Adrenal gland (tissue), 12 donors: ENCODE results near the gene ASB8. TPM values are rescaled to one million over a fixed set of nuclear protein-coding genes. Genes with fewer than 3 reads are reported as not detected.

Experiments
- DNase-seq, 7 donors: peaks; one replicate each; pipeline ENCODE4 v3.0.0-alpha.2; 2019 to 2020
- H3K27ac ChIP-seq, 5 donors: fragments of 200-600 bp; sonication (generic) in 4 of 5; 1 replicate in 3 of 5; 2 replicates in 2 of 5; pipeline versions ENCODE4 v1.5.1 to v1.8.0; 2016 to 2020; ENCODE audit warnings: mild to moderate bottlenecking in 1 of 5
- H3K27me3 ChIP-seq: fragments of 200-600 bp; 2 replicates; pipeline ENCODE4 v1.8.0; 2021
- H3K36me3 ChIP-seq, 2 donors: fragments of 200-600 bp; replicated peaks in 1 of 2; 1 replicate in 1 of 2; 2 replicates in 1 of 2; pipeline versions ENCODE4 v1.5.1 to v1.8.0; 2018 to 2022
- H3K4me1 ChIP-seq, 2 donors: fragments of 200-600 bp; replicated peaks in 1 of 2; 1 replicate in 1 of 2; 2 replicates in 1 of 2; pipeline versions ENCODE4 v1.5.1 to v1.8.0; 2018 to 2021
- H3K4me3 ChIP-seq, 4 donors: fragments of 200-600 bp; sonication (generic) in 3 of 4; one replicate each; pipeline ENCODE4 v1.5.1; 2016 to 2018
- H3K9me3 ChIP-seq, 3 donors: fragments of 200-600 bp; sonication (generic) in 1 of 3; replicated peaks in 1 of 3; 1 replicate in 2 of 3; 2 replicates in 1 of 3; pipeline versions ENCODE4 v1.5.1 to v1.8.0; 2016 to 2021
- POLR2A ChIP-seq, 2 donors: fragments of 450-650 bp; IDR thresholded peaks; one replicate each; pipeline ENCODE4 v1.6.1; 2017; ENCODE audit warnings: antibody characterized with exemption in 2 of 2, mild to moderate bottlenecking in 2 of 2, moderate library complexity in 1 of 2
- WGBS, 4 donors: extraction: QIAGEN DNeasy Blood & Tissue Kit in 2 of 4; methylation state at CpG; one replicate each; pipeline versions ENCODE4 v1.1.5 to v1.1.7; 2013 to 2017; 5-methylcytosine and 5-hydroxymethylcytosine counted together
- intact Hi-C, 2 donors: fragments of 100-400 bp; cut with DNase I; formaldehyde crosslinking; loops; one replicate each; pipeline versions ENCODE4 v1.14.1 to v1.15.0; 2022 to 2023
- polyA plus RNA-seq, 3 donors: library from polyadenylated mRNA; stranded (reverse); fragments of 200-250 nt in 2 of 3; fragments of 350-450 nt in 1 of 3; fragmentation: Illumina TruSeq in 1 of 3; extraction: RNeasy Lipid Tissue Mini Kit (QIAGEN cat#74804) in 1 of 3; gene quantifications; one replicate each; pipeline ENCODE4 v1.2.3, GENCODE V29; 2013 to 2014
- total RNA-seq, 9 donors: library from RNA; depleted of rRNA in 4 of 9; stranded (reverse); fragments of >200 nt in 4 of 9; fragments of 120-200 nt in 1 of 9; fragmentation: NEBNext Ultra II Directional in 1 of 9; extraction: Animal tissue kit (Norgen Biotek cat#: 25700) in 1 of 9; gene quantifications; one replicate each; pipeline versions ENCODE4 v1.1.0 to v1.2.4, GENCODE V29; 2013 to 2023
- TF ChIP-seq, protein P1 (sequence below), 6 experiments: fragments of 450-650 bp in 4 of 6; fragments of 200-600 bp in 2 of 6; sonication (generic) in 1 of 6; IDR thresholded peaks; 1 replicate in 5 of 6; 2 replicates in 1 of 6; pipeline versions ENCODE4 v1.5.1 to v1.8.0; 2016 to 2021; ENCODE audit warnings: antibody characterized with exemption in 6 of 6, mild to moderate bottlenecking in 2 of 6, moderate library complexity in 1 of 6
- donor health status: healthy with polysubstance abuse.
- donor health status: Bipolar disorder and iron deficiency.
- donor health status: DM: yes; HTN: yes; CAD: no.
- donor health status: DM: no; HTN: no; CAD: no.
- donor health status: DM: no; HTN: no; CAD: no.
- donor health status: DM: yes; HTN: yes; CAD: no.

ASB8 gene
- total and polyA plus RNA-seq, 12 donors: 13.9 to 69.8 (median 49.5) TPM

DNA sequence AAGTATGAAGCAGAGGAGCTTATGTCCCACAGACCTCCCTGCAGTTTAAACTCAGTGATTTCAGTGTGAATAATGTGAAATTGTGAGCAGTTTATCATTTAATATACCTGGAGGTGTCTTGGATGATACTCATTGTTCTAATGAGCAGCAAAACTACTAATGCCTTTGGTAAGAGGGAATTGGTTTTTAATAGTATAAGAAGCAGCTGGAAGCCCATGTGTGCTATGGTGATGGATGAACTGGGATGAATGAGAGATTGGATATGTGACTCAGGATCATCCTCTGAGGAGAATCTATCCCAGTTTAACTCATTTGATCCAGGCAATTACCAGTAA lies 19.1 kb upstream of the ASB8 start:
- no peaks in the 10 kb centered on the region for H3K27me3 ChIP-seq
- intact Hi-C loops: no loop called here
- no peak overlapping the region for H3K4me3 ChIP-seq
- no peak overlapping the region for H3K27ac ChIP-seq
- H3K4me1 ChIP-seq: no peaks in the 10 kb centered on the region
- no peaks in the 10 kb centered on the region for H3K36me3 ChIP-seq
- DNase-seq: no peak
- H3K9me3 ChIP-seq: no peaks in the 10 kb centered on the region
- TF ChIP-seq POLR2A (IDR thresholded peaks at IDR 0.05): no peak
- TF ChIP-seq, protein P1, sequence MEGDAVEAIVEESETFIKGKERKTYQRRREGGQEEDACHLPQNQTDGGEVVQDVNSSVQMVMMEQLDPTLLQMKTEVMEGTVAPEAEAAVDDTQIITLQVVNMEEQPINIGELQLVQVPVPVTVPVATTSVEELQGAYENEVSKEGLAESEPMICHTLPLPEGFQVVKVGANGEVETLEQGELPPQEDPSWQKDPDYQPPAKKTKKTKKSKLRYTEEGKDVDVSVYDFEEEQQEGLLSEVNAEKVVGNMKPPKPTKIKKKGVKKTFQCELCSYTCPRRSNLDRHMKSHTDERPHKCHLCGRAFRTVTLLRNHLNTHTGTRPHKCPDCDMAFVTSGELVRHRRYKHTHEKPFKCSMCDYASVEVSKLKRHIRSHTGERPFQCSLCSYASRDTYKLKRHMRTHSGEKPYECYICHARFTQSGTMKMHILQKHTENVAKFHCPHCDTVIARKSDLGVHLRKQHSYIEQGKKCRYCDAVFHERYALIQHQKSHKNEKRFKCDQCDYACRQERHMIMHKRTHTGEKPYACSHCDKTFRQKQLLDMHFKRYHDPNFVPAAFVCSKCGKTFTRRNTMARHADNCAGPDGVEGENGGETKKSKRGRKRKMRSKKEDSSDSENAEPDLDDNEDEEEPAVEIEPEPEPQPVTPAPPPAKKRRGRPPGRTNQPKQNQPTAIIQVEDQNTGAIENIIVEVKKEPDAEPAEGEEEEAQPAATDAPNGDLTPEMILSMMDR (IDR thresholded peaks at IDR 0.05): no peak

DNA sequence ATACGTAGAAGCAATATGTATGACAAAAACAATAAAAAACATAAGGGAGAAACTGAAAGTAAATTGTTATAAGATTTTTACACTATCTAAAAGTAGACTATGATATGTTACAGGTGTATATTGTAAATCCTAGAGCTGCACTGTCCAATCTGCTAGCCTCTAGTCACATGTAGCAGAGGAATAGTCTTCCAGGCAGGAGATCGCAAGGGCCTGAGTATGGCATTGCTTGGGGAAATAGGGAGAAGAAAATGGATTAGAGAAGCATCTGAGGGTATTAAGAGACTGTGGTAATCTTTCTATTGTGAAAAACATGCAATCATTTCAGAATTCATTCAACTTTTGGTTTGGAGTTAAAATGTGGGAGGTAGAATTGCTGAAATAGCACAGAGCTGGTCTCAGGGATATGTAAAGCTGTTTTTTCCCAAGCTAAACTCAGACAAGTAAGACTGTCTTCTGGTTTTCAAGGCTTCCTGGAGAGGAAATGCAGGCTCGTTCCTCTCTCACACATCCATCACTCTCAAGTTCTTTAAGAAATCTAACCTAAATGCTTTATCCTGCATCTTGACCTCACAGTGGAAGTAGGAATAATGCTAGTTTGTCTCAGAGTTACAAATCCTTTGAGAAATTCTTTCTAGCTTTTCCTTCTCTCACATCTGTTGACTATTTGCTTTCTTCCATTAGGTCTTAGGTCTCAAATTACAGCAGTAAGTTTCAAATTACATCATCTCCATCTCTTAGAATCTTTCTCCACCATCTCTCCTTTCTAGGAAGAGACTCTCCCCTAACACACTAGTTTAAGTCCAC lies 18.5 kb upstream of the ASB8 start:
- Histone ChIP-seq H3K27me3 (no peaks in the 10 kb centered on the region), H3K4me1 (no peaks in the 10 kb centered on the region), H3K4me3 (no peak overlapping the region), H3K36me3 (no peaks in the 10 kb centered on the region), H3K9me3 (no peaks in the 10 kb centered on the region), H3K27ac (no peak overlapping the region)
- no peak for TF ChIP-seq POLR2A (IDR thresholded peaks at IDR 0.05)
- TF ChIP-seq, protein P1 (IDR thresholded peaks at IDR 0.05): no peak
- intact Hi-C loops: no loop called here
- WGBS, 4 donors: 58 to 68% (median 66%) methylated on average over 3 of the region's 3 CpGs
- DNase-seq: no peak

GRCh38 chr12:48169011-48169410 lies 11.7 kb upstream of the ASB8 start:
- no peak overlapping the region for H3K4me3 ChIP-seq
- no peaks in the 10 kb centered on the region for H3K27me3 ChIP-seq
- no peaks in the 10 kb centered on the region for H3K9me3 ChIP-seq
- TF ChIP-seq, protein P1 (IDR thresholded peaks at IDR 0.05): no peak
- no peak for TF ChIP-seq POLR2A (IDR thresholded peaks at IDR 0.05)
- no peaks in the 10 kb centered on the region for H3K36me3 ChIP-seq
- no peak overlapping the region for H3K27ac ChIP-seq
- WGBS, 4 donors: 80 to 88% (median 83%) methylated on average over 19 of the region's 19 CpGs
- no peaks in the 10 kb centered on the region for H3K4me1 ChIP-seq
- intact Hi-C loops: loop anchor here in 1 of 2 donors (10.0 kb wide), 1 partner anchor 64 kb away; the partner anchor contains the start of gene SENP1
- DNase-seq: no peak

DNA sequence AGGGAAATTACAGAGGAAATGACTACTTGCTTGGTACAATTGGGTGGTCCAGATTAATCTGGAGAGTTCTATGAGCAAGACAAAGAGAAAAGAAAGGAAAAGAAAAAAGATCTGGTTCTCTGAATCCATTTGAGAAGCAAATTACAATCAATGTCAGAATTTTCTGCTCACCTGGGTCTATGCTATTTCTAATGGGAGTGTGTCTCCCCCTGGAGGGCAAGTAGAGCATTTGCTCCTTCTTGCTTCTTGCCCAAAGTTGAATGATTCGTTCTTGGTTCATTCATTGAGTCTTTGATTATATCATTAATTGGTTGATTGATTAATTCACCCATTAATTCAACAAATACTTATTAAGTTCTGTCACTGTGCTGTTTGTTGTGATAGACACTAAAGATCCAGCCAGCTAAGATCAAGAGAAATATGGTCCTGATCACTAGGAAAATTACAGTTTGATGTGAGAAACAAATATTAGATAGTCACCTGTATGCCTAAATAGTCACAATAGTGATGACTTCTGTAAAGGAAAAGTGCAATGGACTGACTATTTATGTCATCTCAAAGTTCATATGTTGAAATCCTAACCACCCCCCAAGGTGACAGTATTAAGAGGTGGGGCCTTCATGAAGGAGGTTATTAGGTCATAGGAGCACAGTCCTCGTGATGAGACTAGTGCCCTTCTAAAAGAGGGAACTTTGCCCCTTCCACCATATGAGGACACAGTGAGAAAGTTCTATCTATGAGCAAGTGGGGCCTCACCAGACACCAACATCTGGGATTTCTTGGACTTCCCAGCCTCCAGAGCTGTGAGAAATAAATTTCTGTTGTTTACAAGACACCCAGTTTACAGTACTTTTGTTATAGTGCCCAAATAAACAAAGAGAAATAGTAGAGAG lies 8.0 kb upstream of the ASB8 start:
- Histone ChIP-seq H3K4me3 (no peak overlapping the region), H3K36me3 (no peaks in the 10 kb centered on the region), H3K4me1 (no peaks in the 10 kb centered on the region), H3K27ac (no peak overlapping the region), H3K27me3 (no peaks in the 10 kb centered on the region), H3K9me3 (no peaks in the 10 kb centered on the region)
- intact Hi-C loops: loop anchor here in 1 of 2 donors (10.0 kb wide), 1 partner anchor 61 kb away; the partner anchor contains the start of gene SENP1
- 12 to 20% (median 15%) methylated on average over 2 of the region's 2 CpGs for WGBS, 4 donors
- DNase-seq: peak in 4 of 7 donors; percentile 28 to 59 (median 48)
- TF ChIP-seq, protein P1 (IDR thresholded peaks at IDR 0.05): peak; percentile 85 to 95 (median 90)
- no peak for TF ChIP-seq POLR2A (IDR thresholded peaks at IDR 0.05)
